PC-3 (cell line): ENCODE data around the gene MSL1.

Source experiments
- CTCF ChIP-seq: fragments of 300-600 bp; sonication (generic); conservative IDR thresholded peaks from 2 replicates; pipeline ENCODE4 v1.5.1; 2017; ENCODE audit warnings: antibody characterized with exemption, low read depth, mild to moderate bottlenecking, low read length
- EZH2 ChIP-seq: fragments of 300-600 bp; sonication (generic); IDR thresholded peaks from one replicate; pipeline ENCODE4 v1.6.1; 2017; ENCODE audit warnings: antibody characterized with exemption, mild to moderate bottlenecking, low read length; ENCODE audit not compliant: unreplicated experiment

- no peak for TF ChIP-seq CTCF
- no peak for TF ChIP-seq EZH2
Measured at GRCh38 chr17:40106760-40107521, 14.8 kb upstream of the MSL1 start.
